IPS DF 19.7 (cell line): Measurements from ENCODE around the gene REG3A.

ENCODE experiments used
- DNase-seq: peaks from one replicate; pipeline ENCODE4 v3.0.0-alpha.2; 2013; ENCODE audit warnings: low read depth, low spot score

The REG3A gene

DNA sequence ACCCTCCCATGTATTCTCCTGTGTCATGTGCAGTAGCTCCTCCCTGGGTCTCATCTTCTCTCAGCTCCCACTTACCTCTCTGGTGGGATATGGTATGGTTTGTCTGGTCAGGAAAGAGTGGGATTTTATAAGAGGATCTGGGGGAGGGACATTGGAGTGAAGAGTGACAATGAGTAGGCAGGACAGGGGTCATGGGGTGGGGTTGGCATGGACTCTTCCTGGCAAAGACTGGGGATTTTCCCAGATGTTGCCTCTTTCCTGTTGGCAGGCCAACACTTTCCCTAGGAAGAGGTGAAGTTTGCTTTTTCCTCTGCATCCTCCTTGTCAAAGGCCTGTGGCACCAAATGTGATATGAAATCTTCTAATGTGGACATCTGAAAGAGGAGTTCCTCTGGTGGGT, at the start of gene REG3A:
REG3A (minus strand) TSS at position 101 of the 400 bp plus-strand sequence. CDS start 348 bp downstream, outside the sequence.
- no peak for DNase-seq

DNA sequence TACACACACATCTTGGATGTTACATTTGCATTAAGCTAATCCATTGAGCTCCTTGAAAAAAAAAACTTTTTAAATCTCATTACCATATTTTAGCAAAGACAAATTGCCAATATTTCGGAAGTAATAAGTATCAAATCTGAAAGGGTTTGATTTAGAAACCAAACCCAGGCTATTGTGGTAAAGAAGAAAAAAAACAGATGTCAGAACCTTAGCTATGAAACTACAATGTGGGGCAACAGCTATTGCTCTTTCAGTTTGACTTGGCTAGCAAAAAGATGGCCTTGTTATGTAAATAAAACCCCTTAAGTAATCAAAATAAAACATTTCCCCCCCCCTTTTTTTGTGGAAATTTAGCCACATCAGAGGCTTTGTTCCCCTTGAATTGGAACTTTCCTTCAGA, 41.2 kb upstream of the REG3A start:
- no peak for DNase-seq

GRCh38 chr2:79191816-79192215, 32.3 kb upstream of the REG3A start:
- DNase-seq: no peak

GRCh38 chr2:79191081-79191480, 31.5 kb upstream of the REG3A start:
- no peak for DNase-seq

GRCh38 chr2:79189465-79189864, 29.9 kb upstream of the REG3A start:
- no peak for DNase-seq

DNA sequence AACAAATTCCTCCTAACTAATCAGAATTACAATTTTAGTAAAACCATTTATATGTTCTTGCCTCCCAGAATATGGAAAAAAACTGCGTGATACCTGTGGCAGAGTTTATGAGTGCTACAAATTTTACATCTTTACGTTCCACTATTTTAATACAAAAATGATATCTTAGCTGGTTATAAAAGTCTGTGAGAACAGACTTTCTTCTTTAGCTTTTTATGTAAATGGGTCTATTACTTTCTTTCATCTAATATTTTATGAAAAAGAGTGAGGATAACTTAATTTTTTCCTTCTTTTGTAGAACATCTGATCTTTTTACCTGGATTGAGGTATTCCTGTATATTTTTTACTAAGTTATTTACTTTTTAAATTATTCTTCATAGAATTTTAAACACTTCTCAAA, 22.1 kb upstream of the REG3A start:
- no peak for DNase-seq

DNA sequence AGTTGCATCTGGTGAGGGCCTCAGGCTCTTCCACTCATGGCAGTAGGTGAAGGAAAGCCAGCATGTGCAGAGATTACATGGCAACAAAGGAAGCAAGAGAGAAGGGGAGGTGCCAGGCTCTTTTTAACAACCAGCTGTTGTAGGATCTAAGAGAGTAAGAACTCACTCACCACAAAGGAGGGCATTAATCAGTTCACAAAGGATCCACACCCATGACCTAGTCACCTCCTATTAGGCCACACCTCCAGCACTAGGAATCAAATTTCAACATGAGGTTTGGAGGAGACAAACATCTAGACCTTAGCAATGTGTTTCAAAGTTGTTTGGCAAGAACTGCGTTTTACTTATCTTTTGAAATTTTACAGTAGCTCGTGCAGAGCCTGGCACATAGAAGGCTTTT, 20.5 kb upstream of the REG3A start:
- no peak for DNase-seq

- no peak for DNase-seq
Measured at GRCh38 chr2:79179036-79179435, 19.5 kb upstream of the REG3A start.

DNA sequence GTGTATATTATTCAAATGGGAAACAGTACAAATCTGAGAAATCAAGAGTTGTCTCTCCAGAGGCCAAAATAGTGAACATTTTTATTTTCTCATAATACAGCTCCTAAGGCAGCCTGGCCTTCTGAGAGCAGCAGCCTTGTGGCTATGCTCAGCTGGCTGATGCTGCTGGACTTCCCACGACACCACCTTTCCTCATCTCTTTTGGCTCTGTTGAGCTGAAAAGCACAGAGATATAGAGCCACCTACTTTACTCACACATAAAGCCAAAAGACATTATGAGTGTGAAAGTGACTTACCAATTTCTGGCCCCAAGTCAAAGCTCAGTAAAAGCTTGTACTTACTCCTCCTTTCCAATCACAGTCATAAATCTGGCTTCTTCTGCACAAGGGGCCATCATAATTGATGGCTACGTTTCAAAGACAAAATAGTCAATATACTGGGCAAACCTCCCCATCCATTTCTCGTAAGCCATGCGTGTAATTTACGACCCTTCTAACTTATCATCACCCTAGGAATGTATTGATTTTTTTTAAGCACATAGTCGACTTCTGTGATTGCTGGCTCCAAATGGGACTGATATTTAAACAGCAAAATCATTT, 18.6 kb upstream of the REG3A start:
- no peak for DNase-seq

DNA sequence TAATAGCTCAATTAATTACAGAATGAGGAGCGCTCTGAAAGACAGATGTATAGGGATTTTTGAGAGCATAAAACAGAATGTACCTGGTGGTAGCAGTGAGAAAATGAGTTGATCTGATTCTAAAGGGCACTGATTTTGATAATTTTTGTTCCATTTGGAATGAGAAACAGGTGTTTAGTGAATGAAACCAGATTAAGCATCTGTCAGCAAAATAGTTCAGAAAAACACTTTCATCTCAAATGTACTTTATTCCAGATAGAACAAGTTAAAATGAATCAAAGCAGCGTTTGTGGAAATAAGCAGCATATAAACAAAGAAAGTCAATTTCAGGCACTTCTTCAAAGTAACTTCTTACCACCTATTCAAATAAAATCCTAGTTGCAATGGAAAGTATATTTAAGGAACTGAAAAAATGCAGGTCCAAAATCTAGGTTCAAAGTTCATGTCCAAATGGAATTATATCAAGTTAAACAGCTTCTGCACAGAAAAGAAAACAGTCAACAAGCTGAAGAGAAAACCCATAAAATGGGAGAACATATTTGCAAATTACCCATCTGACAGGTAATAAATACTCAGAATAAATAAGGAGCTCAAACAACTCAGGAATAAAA, 11.9 kb upstream of the REG3A start:
- no peak for DNase-seq

- no peak for DNase-seq
Measured at GRCh38 chr2:79162801-79163200, 3.2 kb upstream of the REG3A start.

DNA sequence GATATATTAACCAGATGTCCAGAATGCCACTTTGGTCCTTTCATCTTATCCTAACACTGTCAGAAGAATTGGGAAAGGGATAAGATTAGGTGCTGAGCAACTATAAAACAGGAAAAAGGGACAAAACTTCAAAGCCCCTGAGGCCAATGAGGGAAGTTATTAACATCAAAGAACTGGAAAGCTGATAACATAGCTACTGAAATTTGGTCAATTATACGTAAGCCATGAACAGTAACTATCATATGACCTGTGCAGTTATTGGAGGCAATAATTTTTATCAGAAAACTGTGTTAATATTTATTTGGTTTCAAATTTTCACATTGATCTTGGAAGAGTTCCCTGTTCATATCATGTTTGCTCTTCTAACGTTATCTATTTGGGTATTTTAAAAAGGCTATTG, 2.6 kb upstream of the REG3A start:
- no peak for DNase-seq

DNA sequence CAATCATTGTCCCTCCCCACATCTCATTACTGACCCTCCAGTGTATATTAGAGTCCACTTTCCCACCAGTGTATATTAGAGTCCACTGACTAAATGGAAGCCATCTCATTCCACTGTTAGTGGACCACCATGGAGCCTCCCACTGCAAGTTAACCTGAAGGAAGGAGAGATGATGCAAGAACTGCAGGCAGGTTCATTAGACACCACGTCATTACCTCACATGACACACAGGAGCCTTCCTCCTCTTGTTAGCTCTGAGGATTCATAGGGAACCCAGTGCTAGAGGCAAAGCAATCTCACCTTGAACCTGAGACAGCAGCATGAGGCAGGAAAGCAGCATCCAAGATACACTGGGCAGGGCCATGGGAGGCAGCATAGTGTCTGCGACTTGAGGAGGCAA, 523 bp downstream of the REG3A start:
- DNase-seq: no peak

- no peak for DNase-seq
Measured at GRCh38 chr2:79155826-79156476, 3.6 kb downstream of the REG3A start.

- DNase-seq: no peak
Measured at GRCh38 chr2:79139423-79139822, 20.1 kb downstream of the REG3A start.

DNA sequence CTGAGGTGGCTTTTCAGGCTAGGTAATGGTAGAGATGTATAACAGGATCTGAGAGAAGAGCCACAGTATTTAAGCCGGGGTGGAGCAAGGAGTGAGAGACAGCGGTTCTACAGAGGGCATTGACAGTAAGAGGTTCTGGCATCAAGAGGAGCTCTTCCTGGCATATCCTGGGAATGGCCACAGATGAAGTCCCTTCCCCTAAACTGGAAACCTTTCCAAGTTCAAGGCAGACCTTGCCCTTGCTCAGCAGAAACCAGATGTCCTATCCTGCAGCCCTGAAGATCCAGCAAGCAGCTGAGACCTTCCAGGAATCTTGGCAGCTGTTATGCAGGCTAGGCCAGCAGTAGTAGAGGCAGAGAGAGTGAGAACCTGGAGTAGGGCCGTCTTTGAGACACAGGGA, 21.2 kb downstream of the REG3A start:
- DNase-seq: no peak

- no peak for DNase-seq
Measured at GRCh38 chr2:79131687-79132086, 27.9 kb downstream of the REG3A start.

DNA sequence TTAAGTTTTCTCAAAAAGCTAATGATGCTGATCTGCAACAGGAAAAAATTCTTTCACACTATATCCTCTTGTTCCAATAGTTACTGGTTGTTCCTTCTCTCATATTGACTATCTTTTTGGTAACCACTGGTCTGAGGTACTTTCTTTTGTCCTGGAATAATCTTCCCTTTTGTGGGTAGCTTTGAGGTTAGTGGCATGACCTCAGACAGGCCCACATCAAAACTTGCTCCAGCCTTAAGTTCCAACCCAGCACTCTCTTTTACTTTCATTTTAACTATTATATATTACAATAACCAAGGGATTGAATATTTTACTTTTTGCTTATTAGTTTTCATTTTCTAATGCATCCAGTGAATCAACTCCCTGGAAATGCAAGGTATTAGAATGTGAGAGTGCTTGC, 29.7 kb downstream of the REG3A start:
- DNase-seq: no peak

DNA sequence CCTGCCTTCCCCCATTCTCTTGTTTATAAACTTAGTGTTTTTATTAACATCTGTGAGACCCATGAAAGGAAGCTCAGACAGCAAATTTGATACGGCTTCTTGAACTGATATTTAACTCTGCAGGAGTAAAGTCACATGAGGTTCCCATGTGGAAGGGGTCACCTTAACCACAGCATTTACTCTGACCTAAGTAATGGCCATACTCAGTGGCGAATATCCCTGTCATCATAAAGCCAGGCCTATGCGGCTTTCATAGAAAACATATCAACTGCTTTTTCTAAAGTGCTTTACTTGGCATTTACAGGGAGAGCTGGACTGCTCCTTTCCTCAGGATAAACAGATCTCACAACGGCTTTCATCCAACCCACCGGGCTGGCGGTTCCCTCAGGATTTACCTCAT, 30.3 kb downstream of the REG3A start:
- no peak for DNase-seq

DNA sequence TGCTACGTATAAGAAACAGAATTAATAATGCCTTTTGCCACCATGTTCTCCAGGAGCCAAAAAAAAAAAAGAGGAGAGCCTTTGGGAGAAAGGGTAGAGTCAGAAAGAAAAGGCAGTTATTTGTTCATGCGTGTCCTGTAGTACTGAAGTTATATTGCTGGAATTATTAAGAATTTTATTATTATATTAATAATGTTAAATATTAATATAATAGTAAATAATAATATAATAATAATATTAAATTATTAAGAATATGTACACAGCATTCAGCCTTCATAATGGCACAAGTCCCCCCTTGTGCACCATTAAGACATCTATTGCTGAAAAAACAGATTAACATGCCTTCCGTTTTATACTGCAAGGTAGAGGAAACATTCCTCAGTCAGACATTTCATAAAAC, 31.1 kb downstream of the REG3A start:
- DNase-seq: no peak

DNA sequence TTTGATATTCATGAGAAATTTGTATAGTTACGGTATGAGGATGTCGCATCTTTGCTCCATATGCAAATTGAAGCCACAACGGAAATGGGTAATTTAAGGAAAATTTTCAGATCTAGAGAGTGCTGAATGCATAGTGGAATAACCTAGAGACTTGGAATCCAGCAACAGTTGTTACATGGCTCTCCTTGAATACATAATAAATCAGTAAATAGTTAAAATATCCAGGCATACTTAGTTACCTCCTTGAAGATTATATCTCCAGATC, 33.9 kb downstream of the REG3A start:
- DNase-seq: no peak

- no peak for DNase-seq
Measured at GRCh38 chr2:79124907-79125720, 34.4 kb downstream of the REG3A start.

DNA sequence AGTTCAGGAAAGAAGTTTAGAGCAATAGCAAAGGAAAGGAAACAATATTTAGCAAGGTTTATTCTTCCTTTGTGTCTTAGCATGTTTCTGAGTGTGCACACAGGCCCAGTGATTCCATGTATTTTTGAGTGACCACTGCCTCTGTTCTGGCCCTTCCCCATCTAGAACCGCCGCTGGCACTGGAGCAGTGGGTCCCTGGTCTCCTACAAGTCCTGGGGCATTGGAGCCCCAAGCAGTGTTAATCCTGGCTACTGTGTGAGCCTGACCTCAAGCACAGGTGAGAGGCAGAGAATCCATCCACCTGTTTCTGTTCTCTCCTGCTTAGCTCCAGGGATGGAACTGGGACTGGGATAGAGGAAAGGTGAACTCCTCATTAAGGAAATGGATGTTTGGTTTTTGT, 36.9 kb downstream of the REG3A start:
- DNase-seq: no peak
